Hepatocyte (in vitro differentiated cells): ENCODE results near the gene CSNK1A1L. TPM values are rescaled to one million over a fixed set of nuclear protein-coding genes. Genes with fewer than 3 reads are reported as not detected.

Experiments
- DNase-seq: peaks from one replicate; pipeline ENCODE4 v3.0.0-alpha.2; 2016; ENCODE audit warnings: low spot score
- H2AFZ ChIP-seq: fragments of 200-600 bp; sonication (generic); 2 replicates; pipeline ENCODE4 v1.6.0; 2016; ENCODE audit warnings: antibody characterized with exemption, mild to moderate bottlenecking
- H3K27ac ChIP-seq: fragments of 200-600 bp; sonication (generic); 2 replicates; pipeline ENCODE4 v1.5.1; 2016; ENCODE audit warnings: mild to moderate bottlenecking
- H3K27me3 ChIP-seq: fragments of 200-600 bp; sonication (generic); 2 replicates; pipeline ENCODE4 v1.6.1; 2016
- H3K36me3 ChIP-seq: fragments of 200-600 bp; sonication (generic); replicated peaks from 2 replicates; pipeline ENCODE4 v1.5.1; 2016; ENCODE audit warnings: low read depth; ENCODE audit not compliant: insufficient read depth
- H3K4me1 ChIP-seq: fragments of 200-600 bp; sonication (generic); 2 replicates; pipeline ENCODE4 v1.5.1; 2016; ENCODE audit warnings: mild to moderate bottlenecking, moderate library complexity; ENCODE audit not compliant: insufficient read depth
- H3K4me2 ChIP-seq: fragments of 200-600 bp; sonication (generic); 2 replicates; pipeline ENCODE4 v1.6.0; 2016
- H3K4me3 ChIP-seq: fragments of 200-600 bp; sonication (generic); 2 replicates; pipeline ENCODE4 v1.5.1; 2016; ENCODE audit warnings: mild to moderate bottlenecking
- H3K79me2 ChIP-seq: fragments of 200-600 bp; sonication (generic); 2 replicates; pipeline ENCODE4 v1.6.0; 2017; ENCODE audit warnings: mild to moderate bottlenecking
- H3K9me2 ChIP-seq: fragments of 200-600 bp; sonication (generic); replicated peaks from 2 replicates; pipeline ENCODE4 v1.6.0; 2017; ENCODE audit warnings: mild to moderate bottlenecking; ENCODE audit not compliant: insufficient read depth
- H3K9me3 ChIP-seq: fragments of 200-600 bp; sonication (generic); 2 replicates; pipeline ENCODE4 v1.5.1; 2016; ENCODE audit warnings: low read depth, mild to moderate bottlenecking
- H4K20me1 ChIP-seq: fragments of 200-600 bp; sonication (generic); 2 replicates; pipeline ENCODE4 v1.6.0; 2016; ENCODE audit warnings: mild to moderate bottlenecking; ENCODE audit not compliant: insufficient read depth, poor library complexity, severe bottlenecking
- CTCF ChIP-seq: fragments of 200-600 bp; sonication (generic); IDR thresholded peaks from 2 replicates; pipeline ENCODE4 v1.5.1; 2016; ENCODE audit warnings: antibody characterized with exemption, mild to moderate bottlenecking; ENCODE audit not compliant: poor library complexity
- EZH2 ChIP-seq: fragments of 200-600 bp; sonication (generic); IDR thresholded peaks from 2 replicates; pipeline ENCODE4 v1.6.1; 2016; ENCODE audit warnings: antibody characterized with exemption, mild to moderate bottlenecking, borderline replicate concordance
- EZH2phosphoT487 ChIP-seq: fragments of 200-600 bp; sonication (generic); IDR thresholded peaks from one replicate; pipeline ENCODE4 v1.6.1; 2018; ENCODE audit warnings: antibody characterized with exemption, mild to moderate bottlenecking, low read depth, moderate library complexity; ENCODE audit not compliant: unreplicated experiment, severe bottlenecking
- WGBS: methylation state at CpG from one replicate; pipeline ENCODE4 v1.1.6; 2016; ENCODE audit warnings: low lambda C conversion rate; ENCODE audit errors: missing lambda C conversion rate; 5-methylcytosine and 5-hydroxymethylcytosine counted together
- polyA plus RNA-seq: library from polyadenylated mRNA; unstranded; fragments of >200 nt; fragmentation: Nextera tagmentation; extraction: Ambion mirVana; gene quantifications from 2 replicates; pipeline ENCODE4 v1.2.1, GENCODE V29; 2016
- total RNA-seq: library from RNA; depleted of rRNA; stranded (reverse); fragments of >200 nt; gene quantifications from 2 replicates; pipeline ENCODE4 v1.2.3, GENCODE V29; 2014

CSNK1A1L gene
- total and polyA plus RNA-seq, 2 experiments from 2014 or later = not detected

DNA sequence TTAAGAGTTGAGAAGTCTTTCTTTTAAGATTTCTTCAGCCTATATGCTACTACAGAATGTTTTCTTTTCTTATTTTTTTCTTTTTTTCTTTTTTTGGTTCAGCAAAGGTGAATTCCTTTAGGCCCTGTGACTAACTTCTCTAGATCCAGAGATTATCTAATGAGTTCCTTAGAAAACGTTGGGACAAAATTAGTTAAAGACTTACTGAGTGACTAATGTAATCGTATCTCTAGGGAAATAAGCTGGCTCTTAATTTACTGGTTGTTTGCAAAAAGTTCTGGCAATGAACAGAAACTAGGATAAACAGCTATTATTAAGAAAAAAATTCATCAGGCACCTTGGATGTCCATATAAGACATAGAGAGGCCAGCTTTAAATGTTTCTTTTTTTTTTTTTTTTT is 30.7 kb upstream of the CSNK1A1L start:
- no peak overlapping the region for H3K4me3 ChIP-seq
- no peaks in the 10 kb centered on the region for H3K9me3 ChIP-seq
- no peaks in the 10 kb centered on the region for H4K20me1 ChIP-seq
- H3K36me3 ChIP-seq = no peaks in the 10 kb centered on the region
- H3K27ac ChIP-seq = peak overlapping the region; percentile 69
- no peak for DNase-seq
- WGBS = 24% methylated on average over 2 of the region's 2 CpGs
- no peak overlapping the region for H3K4me2 ChIP-seq
- TF ChIP-seq EZH2 (no peak), CTCF (no peak), EZH2phosphoT487 (no peak)
- peaks cover 15% of the 10 kb centered on the region for H3K4me1 ChIP-seq
- no peaks in the 10 kb centered on the region for H3K27me3 ChIP-seq
- no peaks in the 10 kb centered on the region for H3K9me2 ChIP-seq
- H3K79me2 ChIP-seq = no peaks in the 10 kb centered on the region
- no peak overlapping the region for H2AFZ ChIP-seq

GRCh38 chr13:37134411-37135041 is 29.1 kb upstream of the CSNK1A1L start:
- no peaks in the 10 kb centered on the region for H3K9me3 ChIP-seq
- H3K27me3 ChIP-seq = no peaks in the 10 kb centered on the region
- H3K4me2 ChIP-seq = peak overlapping the region; percentile 58
- WGBS = 23% methylated on average over 6 of the region's 6 CpGs
- peaks cover 15% of the 10 kb centered on the region for H3K4me1 ChIP-seq
- H4K20me1 ChIP-seq = no peaks in the 10 kb centered on the region
- DNase-seq = peak; percentile 28
- H3K27ac ChIP-seq = peak overlapping the region; percentile 69
- no peak for TF ChIP-seq CTCF
- no peak for TF ChIP-seq EZH2phosphoT487
- no peak for TF ChIP-seq EZH2
- H3K4me3 ChIP-seq = no peak overlapping the region
- no peaks in the 10 kb centered on the region for H3K36me3 ChIP-seq
- peak overlapping the region; percentile 12 for H2AFZ ChIP-seq
- no peaks in the 10 kb centered on the region for H3K79me2 ChIP-seq
- no peaks in the 10 kb centered on the region for H3K9me2 ChIP-seq

GRCh38 chr13:37132211-37132610 is 26.7 kb upstream of the CSNK1A1L start:
- Histone ChIP-seq H2AFZ (no peak overlapping the region), H4K20me1 (no peaks in the 10 kb centered on the region), H3K4me3 (no peak overlapping the region), H3K36me3 (no peaks in the 10 kb centered on the region), H3K27me3 (no peaks in the 10 kb centered on the region), H3K4me2 (no peak overlapping the region), H3K9me3 (no peaks in the 10 kb centered on the region), H3K9me2 (no peaks in the 10 kb centered on the region), H3K4me1 (peaks cover 15% of the 10 kb centered on the region), H3K27ac (no peak overlapping the region), H3K79me2 (no peaks in the 10 kb centered on the region)
- TF ChIP-seq CTCF (no peak), EZH2phosphoT487 (no peak), EZH2 (no peak)
- 93% methylated on average over 2 of the region's 2 CpGs for WGBS
- no peak for DNase-seq
